ENCODE measurements around the gene TMA7.

The TMA7 gene

GRCh38 chr3:48409291-48410201 lies 30.5 kb upstream of the TMA7 start:
- no peak for DNase-seq

- no peak for DNase-seq
Measured at GRCh38 chr3:48410205-48411040, 29.6 kb upstream of the TMA7 start.

GRCh38 chr3:48411041-48411588 lies 28.9 kb upstream of the TMA7 start:
- no peak for DNase-seq

GRCh38 chr3:48411606-48412374 lies 28.3 kb upstream of the TMA7 start:
- DNase-seq, result no peak

GRCh38 chr3:48412375-48413001 lies 27.6 kb upstream of the TMA7 start:
- DNase-seq, result no peak

- DNase-seq, result no peak
Measured at GRCh38 chr3:48413086-48413485, 27.0 kb upstream of the TMA7 start.

GRCh38 chr3:48413611-48414010 lies 26.4 kb upstream of the TMA7 start:
- no peak for DNase-seq

GRCh38 chr3:48414376-48415250 lies 25.4 kb upstream of the TMA7 start:
- no peak for DNase-seq

- DNase-seq, result no peak
Measured at GRCh38 chr3:48415251-48415953, 24.7 kb upstream of the TMA7 start.

- no peak for DNase-seq
Measured at GRCh38 chr3:48416091-48416505, 24.0 kb upstream of the TMA7 start.

- no peak for DNase-seq
Measured at GRCh38 chr3:48416546-48416945, 23.5 kb upstream of the TMA7 start.

GRCh38 chr3:48417529-48418108 lies 22.4 kb upstream of the TMA7 start:
- DNase-seq, result no peak

GRCh38 chr3:48418140-48418539 lies 21.9 kb upstream of the TMA7 start:
- no peak for DNase-seq

GRCh38 chr3:48418651-48419050 lies 21.4 kb upstream of the TMA7 start:
- no peak for DNase-seq

- no peak for DNase-seq
Measured at GRCh38 chr3:48419149-48419548, 20.9 kb upstream of the TMA7 start.

GRCh38 chr3:48419597-48419996 lies 20.5 kb upstream of the TMA7 start:
- DNase-seq, result no peak

- DNase-seq, result no peak
Measured at GRCh38 chr3:48420561-48420960, 19.5 kb upstream of the TMA7 start.

GRCh38 chr3:48422272-48422671 lies 17.8 kb upstream of the TMA7 start:
- DNase-seq, result no peak

- no peak for DNase-seq
Measured at GRCh38 chr3:48422681-48423080, 17.4 kb upstream of the TMA7 start.

- DNase-seq, result no peak
Measured at GRCh38 chr3:48423241-48423882, 16.7 kb upstream of the TMA7 start.

Data from NCI-H1092 (cell line).